HT-29 (cell line): ENCODE results near the gene HSPA12B. TPM values are rescaled to one million over a fixed set of nuclear protein-coding genes. Genes with fewer than 3 reads are reported as not detected.
"Not testable (repeated sequence)": the region's sequence is repeated elsewhere in the genome, so short reads cannot be mapped to it uniquely, and the experiment has no call there.

Experiments
- DNase-seq: peaks from one replicate; pipeline ENCODE4 v3.0.0-alpha.2; 2015; ENCODE audit warnings: low spot score
- total RNA-seq: library from RNA; depleted of rRNA; stranded (reverse); fragments of >200 nt; shearing (Covaris generic); gene quantifications from 2 replicates; pipeline ENCODE4 v1.2.3, GENCODE V29; 2014

HSPA12B gene
- total RNA-seq, 1 experiment from 2014 or later = not detected

DNA sequence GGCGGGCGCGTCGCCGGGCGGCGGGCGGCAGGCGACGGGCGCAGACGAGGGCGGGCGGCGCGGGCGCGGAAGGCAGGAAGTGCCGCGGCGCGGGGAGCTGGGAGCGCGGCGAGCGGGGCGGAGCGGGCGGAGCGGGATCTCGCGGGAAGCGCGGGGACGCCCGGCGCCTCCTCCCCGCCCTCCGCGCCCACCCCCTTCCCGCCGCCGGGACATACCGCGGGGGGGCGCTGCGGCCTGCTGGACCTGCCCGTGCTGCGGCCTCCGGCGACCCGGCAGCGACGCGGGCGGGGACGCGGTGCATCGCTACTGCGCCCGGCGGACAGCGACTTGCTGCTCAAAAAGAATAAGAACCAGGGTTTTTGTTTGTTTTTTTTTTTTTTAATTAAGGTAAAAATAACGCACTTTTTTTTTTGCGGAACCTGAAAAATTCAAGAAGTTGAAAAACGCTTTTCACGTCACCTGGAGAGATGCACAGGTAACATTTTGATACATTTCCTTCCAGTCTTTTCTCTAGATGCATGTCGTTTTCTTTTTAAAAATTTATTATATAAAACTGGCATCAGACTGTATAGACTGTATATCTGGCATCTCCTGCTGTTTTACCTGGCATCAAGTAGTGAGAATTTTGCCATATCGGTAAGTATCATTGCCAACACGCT, 54.3 kb downstream of the HSPA12B start, which contains the start of gene CENPB:
TSS of gene CENPB (minus strand) at position 76 of the 659 bp plus-strand sequence. CDS start 257 bp downstream, outside the sequence.
- DNase-seq = peak; percentile 87

DNA sequence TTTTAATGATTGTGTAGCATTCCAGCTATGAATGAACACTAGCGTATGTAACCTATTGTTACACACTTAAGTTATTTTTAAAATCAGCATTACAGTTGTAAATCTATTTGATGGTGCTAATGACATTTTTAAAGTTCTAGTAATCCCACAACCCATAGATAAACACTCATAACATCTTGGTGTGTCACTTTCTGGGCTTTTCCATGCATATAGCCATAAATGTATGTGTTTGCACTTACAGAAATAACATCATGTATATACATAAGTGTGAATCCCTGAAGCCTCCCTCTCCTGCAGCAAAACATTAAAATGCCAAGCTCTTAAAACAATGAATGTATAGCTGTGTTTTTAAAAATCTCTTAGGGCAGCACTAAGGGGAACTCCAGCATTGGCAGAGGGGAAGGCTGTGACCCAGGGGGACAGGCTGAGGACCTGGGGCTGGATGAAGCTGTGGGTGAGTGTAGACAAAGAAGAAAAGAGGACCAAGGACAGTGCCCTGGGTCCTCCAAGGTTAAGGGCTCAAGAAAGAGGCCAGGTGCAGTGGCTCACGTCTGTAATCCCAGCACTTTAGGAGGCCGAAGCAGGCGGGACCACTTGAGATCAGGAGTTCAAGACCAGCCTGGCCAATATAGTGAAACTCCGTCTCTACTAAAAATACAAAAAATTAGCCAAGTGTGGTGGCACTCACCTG, 55.0 kb downstream of the HSPA12B start:
- no peak for DNase-seq

DNA sequence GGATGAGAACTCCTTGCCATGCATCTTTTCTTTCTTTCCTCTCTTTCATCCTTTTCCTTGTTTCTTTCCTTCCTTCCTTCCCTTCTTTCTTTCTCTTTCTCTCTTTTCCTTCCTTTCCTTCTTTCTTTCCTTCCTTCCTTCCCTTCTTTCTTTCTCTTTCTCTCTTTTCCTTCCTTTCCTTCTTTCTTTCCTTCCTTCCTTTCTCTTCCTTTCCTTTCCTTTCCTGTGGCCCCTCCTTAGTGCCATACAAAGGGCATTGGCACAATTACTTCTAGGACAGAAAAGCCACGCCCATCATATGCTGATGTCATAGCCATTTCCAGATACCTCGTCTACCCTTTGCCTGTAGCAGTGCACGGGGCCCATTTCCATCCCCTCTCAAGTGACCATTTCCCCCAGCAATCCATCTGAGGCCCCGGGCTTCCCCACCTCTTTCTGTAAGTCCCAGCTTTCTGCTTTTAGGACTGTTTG, 56.2 kb downstream of the HSPA12B start:
- DNase-seq = no peak

DNA sequence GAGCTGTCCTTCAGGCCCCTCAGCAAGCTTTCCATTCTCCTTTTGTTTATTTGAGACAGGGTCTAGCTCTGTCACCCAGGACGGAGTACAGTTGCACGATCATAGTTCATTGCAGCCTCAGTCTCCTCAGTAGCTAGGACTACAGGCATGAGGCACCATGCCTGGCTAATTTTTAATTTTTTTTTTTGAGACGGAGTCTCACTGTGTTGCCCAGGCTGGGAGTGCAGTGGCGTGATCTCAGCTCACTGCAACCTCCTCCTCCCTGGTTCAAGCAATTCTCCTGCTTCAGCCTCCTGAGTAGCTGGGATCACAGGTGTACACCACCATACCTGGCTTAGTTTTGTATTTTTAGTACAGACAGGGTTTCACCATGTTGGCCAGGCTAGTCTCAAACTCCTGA, 56.7 kb downstream of the HSPA12B start:
- DNase-seq = not testable (repeated sequence)

DNA sequence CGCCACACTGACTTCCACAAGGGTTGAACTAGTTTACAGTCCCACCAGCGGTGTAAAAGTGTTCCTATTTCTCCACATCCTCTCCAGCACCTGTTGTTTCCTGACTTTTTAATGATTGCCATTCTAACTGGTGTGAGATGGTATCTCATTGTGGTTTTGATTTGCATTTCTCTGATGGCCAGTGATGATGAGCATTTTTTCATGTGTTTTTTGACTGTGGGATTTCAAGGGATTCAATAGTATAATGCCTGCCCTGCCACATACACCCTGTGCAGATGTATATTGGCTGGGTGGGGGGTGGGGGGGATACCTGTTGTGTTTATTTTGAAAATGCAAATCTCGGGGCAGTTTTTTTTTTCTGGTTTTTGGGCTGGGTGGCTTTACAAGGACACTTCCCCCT, 61.7 kb downstream of the HSPA12B start:
- not testable (repeated sequence) for DNase-seq

DNA sequence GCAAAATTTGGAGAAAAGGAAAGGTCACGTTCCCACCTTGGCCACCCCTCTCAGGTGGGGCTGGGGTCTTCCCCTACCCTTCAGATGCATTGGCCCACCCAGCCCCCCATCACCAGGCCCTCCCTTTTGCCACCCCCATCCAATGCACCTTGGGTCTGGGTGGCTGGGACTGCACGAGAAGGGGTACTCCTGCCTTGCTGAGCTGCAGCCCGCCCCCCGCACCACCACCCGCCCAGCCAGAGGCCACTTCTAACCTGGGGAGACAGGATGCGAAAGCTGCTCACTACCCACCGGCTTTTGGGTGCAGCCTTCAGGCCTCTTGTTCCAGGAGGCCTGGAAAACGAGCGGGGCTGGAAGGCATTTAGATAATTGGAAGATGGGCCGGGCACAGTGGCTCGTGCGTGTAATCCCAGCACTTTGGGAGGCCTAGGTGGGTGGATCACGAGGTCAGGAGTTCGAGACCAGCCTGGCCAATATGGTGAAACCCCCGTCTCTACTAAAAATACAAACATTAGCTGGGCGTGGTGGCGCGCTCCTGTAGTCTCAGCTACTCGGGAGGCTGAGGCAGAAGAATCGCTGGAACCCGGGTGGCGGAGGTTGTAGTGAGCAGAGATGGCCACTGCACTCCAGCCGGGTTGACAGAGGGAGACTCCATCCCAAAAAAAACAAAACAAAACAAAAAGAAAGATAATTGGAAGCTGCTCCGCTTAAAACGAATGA, 62.4 kb downstream of the HSPA12B start:
- DNase-seq = no peak

DNA sequence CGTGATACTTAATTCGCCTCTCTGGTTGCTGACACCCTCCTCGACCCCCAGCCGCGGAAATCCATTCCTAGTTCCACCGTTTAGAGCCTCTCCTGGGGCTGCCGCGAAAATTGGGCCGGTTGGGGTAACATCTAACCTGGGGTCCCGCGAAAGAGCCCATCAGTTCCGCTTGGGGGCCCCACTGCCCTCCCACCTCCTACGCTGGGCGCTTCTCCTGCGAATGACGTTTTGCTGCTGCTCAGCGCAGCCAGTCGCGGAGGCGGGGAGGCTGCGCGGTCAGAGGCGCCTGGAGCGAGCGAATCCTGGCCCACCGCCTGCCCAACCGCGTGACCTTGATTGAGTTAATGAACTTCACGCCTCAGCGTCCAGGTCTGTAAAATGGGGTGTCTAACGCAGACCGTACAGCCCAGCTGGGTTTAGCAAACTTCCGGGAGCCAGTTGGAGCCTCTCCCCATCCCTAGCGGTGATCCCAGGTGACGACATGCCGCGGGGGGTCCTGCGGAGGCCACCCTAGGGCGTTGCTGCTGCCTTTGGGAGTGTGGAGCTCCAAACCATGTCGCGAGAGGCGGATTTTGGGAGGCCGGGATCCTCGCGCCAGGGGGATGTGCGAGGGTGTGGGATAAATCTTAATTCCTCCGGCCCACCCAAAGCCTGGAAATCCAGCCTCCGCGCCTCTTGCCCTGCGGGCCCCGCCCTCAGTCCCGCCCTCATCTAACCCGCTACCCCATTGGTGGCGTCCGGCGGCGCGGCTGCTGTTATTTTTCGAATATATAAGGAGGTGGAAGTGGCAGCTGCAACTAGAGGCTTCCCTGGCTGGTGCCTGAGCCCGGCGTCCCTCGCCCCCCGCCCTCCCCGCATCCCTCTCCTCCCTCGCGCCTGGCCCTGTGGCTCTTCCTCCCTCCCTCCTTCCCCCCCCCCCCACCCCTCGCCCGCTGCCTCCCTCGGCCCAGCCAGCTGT, 63.3 kb downstream of the HSPA12B start, which contains the start of gene CDC25B:
TSS of gene CDC25B (plus strand) at position 800 of the 958 bp plus-strand sequence. CDS start 222 bp downstream, outside the sequence.
- peak; percentile 93 for DNase-seq

DNA sequence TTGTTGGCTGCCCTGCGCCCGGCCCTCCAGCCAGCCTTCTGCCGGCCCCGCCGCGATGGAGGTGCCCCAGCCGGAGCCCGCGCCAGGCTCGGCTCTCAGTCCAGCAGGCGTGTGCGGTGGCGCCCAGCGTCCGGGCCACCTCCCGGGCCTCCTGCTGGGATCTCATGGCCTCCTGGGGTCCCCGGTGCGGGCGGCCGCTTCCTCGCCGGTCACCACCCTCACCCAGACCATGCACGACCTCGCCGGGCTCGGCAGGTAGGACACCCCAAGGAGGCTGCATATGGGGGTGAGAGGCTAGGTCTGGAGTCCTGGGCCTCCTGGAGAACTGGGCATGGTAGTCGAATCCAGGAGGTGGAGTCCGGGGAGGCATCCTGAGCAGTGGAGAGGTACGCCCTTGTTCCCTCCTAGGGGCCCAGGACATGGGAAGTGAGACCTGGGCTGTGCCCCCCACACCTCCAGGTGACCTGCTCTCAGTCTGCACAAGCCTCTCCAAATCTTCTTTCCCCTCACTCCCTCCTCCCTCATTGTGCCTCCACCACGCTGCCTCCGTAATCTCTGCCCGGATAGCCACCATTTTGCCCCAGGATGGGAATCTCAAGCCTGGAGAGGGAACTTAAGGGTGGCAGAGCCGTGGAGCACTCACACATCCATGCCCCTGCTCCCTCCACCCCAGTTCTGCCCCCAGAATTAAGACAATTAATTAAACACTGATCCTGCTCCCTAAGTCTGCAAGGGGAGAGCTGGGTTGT, 64.2 kb downstream of the HSPA12B start:
- DNase-seq = peak; percentile 41

DNA sequence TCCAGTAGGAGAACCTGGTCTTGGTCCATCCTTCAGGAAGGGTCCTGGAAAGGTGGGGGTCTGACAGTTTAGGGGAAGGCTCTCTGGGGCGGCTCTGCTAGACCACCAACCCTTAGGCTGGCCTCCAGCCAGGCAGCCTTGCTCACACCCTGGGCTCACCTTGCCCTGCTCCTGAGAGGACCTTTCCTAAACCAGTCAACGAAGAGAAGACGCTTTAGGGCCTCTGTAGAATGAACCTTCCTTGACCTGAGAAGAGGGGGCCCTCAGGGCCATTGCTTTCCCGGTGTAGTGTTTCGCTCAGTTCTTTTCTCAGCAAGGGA, 64.7 kb downstream of the HSPA12B start:
- DNase-seq = no peak

DNA sequence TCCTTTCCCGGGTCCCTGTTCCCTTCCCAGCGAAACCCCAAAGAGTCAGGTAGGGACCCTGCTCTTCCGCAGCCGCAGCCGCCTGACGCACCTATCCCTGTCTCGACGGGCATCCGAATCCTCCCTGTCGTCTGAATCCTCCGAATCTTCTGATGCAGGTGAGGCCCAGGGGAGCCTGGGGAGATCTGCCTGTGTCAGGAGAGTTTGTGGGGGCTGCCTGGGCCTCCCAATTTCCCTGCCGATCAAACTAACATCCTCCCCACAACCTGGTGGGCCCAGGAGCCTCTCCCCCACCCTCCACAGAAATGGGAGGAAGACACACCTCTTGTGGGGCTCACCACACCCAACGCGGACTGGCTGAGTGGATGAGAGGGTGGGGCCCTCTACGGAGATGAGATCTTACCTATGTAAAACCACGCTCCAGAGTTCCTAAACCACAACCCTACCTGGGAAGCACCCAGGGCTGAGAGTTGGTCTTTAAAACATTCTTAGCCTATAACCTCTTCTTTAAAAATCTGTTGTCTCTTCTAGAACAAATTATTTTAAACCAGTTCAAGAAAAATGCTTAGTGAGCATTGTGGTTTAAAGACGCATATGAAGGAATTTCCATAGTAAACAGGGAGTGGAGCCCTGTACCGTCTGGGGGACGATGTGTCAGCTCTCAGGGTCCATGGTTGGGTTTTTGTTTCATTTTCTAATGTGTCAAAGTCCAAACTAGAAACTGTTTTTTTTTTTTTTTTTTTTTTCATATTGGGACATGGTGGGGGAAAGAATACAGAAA, 65.3 kb downstream of the HSPA12B start:
- DNase-seq = no peak

DNA sequence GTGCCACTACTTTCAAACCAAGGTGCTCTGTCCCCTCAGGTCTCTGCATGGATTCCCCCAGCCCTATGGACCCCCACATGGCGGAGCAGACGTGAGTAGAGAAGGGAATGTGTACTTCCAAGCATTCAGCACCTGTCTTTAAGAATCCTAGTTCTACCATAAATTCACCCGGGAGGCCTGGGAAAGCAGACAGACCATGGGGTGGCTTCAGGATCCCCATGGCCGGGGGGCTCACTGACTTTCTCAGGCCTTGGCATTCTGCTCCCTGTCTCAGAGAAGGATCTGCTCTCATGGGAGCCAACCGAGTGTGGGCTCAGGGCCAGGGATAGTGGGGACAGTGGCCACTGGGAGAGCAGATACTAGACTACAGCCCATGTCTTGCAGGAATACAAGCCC, 65.9 kb downstream of the HSPA12B start:
- no peak for DNase-seq

DNA sequence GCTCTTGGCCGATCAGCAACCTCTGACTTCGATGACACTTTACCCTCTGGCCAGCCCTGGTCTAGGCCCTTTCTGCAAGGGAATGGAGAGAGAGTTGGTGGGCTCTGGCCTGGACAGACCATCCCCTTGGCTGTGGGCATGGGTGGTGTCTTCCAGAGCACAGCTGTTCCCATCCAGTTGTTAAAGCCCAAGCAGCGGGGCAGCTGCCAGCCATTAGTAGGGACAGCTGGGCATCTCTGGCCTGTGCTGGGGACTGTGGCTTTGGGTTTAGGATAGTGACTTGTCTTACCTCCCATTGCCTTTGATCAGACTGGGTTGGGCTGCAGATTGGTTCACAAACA, 66.4 kb downstream of the HSPA12B start:
- DNase-seq = no peak

DNA sequence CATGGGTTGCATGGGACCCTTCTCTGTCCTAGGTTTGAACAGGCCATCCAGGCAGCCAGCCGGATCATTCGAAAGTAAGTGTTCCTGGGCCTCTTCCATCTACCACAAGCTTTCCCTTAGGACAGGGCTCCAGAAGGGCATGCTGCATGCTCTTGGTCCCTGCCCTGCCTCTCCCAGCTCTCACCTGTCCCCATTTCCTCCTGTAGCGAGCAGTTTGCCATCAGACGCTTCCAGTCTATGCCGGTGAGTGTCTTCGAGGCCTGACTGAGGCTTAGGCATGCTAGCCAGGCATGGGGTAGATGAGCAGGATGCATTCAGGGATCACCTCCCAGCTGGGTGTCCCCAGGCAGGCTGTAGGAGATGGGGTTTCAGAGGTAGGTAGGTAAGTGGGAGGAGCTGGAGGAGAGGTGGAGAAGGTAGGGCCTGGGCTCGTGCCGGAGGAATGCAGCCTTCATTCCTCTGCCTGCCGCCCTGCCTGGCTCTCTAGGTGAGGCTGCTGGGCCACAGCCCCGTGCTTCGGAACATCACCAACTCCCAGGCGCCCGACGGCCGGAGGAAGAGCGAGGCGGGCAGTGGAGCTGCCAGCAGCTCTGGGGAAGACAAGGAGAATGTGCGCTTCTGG, 67.9 kb downstream of the HSPA12B start:
- DNase-seq = no peak

DNA sequence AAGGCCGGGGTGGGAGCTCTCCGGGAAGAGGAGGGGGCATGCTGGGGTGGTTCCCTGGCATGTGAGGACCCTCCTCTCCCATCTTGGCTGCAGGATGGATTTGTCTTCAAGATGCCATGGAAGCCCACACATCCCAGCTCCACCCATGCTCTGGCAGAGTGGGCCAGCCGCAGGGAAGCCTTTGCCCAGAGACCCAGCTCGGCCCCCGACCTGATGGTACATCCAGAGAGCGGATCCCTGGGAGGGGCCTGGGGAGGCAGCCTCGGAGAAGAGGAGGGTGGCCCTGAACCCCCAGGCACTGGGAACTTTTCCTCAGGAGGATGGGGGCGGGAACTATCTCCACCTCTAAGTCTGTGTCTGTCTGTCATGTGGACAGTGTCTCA, 68.4 kb downstream of the HSPA12B start:
- DNase-seq = no peak

DNA sequence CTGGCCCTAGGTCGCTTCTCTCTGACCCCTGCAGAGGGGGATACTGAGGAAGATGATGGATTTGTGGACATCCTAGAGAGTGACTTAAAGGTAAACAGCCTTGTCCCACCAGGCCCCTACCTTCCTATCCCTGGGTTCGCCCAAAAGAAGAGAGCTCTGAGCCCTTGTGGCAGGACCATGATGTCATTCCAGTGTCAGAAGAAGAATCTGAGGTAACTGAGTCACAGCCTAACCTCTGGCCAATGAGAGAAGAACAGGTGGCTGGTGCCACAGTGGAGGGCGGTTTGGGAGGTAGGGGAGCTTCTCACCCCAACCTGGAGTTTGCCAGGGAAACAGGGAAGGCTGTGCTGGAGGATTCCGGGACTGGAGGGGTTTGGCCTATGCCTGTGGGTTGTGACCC, 68.8 kb downstream of the HSPA12B start:
- no peak for DNase-seq

DNA sequence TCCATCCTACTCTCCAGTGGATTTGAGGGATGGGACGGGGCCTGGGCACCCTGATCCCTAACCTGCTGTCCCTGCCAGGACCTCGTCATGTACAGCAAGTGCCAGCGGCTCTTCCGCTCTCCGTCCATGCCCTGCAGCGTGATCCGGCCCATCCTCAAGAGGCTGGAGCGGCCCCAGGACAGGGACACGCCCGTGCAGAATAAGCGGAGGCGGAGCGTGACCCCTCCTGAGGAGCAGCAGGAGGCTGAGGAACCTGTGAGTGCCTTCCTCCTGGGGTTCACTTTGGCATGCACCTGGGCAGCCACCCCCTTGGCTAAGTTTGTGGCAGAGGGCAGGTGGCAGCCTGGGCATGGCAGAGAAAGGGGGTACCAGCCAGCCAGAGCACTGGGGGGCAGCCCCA, 69.4 kb downstream of the HSPA12B start:
- DNase-seq = no peak
